GM18951 (cell line): ENCODE measurements around the gene ADAM23.

Experiments
- POLR2A ChIP-seq: IDR thresholded peaks from 4 replicates; pipeline ENCODE4 v1.6.1; 2011; ENCODE audit warnings: mild to moderate bottlenecking; ENCODE audit not compliant: insufficient read length, insufficient read depth; ENCODE audit errors: extremely low read depth
- in situ Hi-C: fragments of 300-500 bp; cut with MboI; formaldehyde crosslinking; loops from one replicate; pipeline ENCODE4 v1.12.0; 2022; ENCODE audit warnings: low sequenced_read_pairs, mixed read lengths, inconsistent platforms; ENCODE audit not compliant: unreplicated experiment

Gene ADAM23

GRCh38 chr2:206631340-206631739 lies 188.0 kb downstream of the ADAM23 start:
- in situ Hi-C loops, result no loop called here
- TF ChIP-seq POLR2A, result no peak

- TF ChIP-seq POLR2A, result no peak
Observed at GRCh38 chr2:206635015-206635414, 191.7 kb downstream of the ADAM23 start.

GRCh38 chr2:206639636-206640035 lies 196.3 kb downstream of the ADAM23 start:
- in situ Hi-C loops, result no loop called here
- no peak for TF ChIP-seq POLR2A

More at GRCh38 chr2:206635015-206635414, 191.7 kb downstream of the ADAM23 start:
- in situ Hi-C loops, result no loop called here

GRCh38 chr2:206641226-206641625 lies 197.9 kb downstream of the ADAM23 start:
- no peak for TF ChIP-seq POLR2A
- in situ Hi-C loops, result no loop called here

DNA sequence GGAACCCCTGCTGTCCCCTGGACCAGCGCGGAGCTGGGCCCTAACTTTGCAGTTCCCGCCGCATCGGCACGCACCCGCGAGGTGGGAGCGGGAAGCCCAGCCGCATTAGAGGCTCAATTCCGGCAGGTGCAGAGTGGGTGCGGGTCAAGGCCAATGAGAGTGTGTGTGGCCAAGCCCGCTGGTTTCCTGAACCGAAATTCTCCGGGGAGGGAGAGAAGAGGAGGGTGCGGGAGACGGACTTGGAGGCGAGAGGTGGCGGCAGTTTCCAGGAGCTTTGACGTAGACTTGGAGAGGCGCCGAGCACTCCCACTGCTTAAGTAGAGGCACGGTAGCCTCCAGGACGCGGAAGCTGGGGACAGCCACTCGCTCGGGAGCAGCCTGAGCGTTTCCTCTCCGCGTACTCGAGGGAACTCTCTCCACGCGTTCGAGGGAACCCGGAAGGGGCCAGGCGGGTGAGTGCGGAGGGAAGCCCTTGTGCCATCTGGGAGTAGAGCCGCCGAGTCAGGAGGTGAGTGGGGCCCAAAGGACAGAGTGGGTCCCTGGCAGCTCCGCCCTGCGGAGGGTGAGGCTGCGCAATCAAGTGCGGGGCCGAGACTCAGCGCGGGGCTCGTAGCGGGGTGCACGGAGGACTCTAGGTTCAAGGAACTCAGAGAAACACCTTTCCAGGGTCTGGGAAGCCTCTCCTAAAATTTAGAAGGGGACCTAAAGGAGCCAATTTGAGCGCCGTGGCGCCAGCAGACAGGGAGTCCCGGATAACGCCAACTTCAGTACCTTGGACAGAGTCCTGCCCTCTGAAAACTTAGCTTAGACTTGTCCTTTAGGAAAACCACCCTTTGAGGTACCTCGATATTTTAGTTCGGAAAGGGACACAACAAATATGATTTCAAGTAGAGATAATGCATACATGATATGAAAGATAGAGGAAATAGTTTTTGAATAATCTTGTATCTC lies 199.0 kb downstream of the ADAM23 start, which contains the start of gene FAM237A:
FAM237A (plus strand) TSS at position 413 of the 951 bp plus-strand sequence. CDS start 1,750 bp downstream, outside the sequence.
- in situ Hi-C loops, result no loop called here
- no peak for TF ChIP-seq POLR2A

DNA sequence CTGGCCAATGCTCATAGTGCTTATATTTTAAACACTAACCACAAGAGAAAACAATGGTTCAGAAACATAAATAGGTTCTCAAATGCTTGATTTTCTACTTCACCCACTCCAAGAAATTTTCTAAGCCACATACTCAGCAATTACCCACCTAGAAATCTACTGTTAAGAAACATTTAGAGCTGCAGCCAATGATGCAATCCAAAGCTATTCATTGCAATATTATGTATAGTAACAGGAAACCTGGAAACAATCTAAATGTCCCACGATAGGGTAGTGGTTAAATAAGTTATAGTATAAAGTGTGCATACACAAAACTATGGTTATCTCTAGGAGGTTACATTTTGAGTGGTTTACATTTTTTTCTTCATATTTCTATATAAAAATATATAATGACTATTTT lies 204.7 kb downstream of the ADAM23 start:
- TF ChIP-seq POLR2A, result no peak
- in situ Hi-C loops, result no loop called here

GRCh38 chr2:206657087-206657486 lies 213.8 kb downstream of the ADAM23 start:
- in situ Hi-C loops, result no loop called here
- TF ChIP-seq POLR2A, result no peak

GRCh38 chr2:206665251-206665650 lies 221.9 kb downstream of the ADAM23 start:
- TF ChIP-seq POLR2A, result no peak
- in situ Hi-C loops, result no loop called here
